Measurements from ENCODE around the gene TCF7L1. TPM values are rescaled to one million over a fixed set of nuclear protein-coding genes. Genes with fewer than 3 reads are reported as not detected.

TCF7L1 gene
- total RNA-seq, 1 donor from 2014 or later: 30.8 TPM

- Mint-ChIP-seq H3K27ac (ENCODE audit: unreplicated experiment) (no peak overlapping the region), H3K36me3 (ENCODE audit: low read depth, unreplicated experiment) (no peaks in the 10 kb centered on the region), H3K4me1 (ENCODE audit: low read depth, unreplicated experiment) (peaks cover 16% of the 10 kb centered on the region), H3K9me3 (ENCODE audit: unreplicated experiment) (peaks cover 3% of the 10 kb centered on the region), H3K4me3 (ENCODE audit: unreplicated experiment) (no peak overlapping the region), H3K27me3 (ENCODE audit: low read depth, unreplicated experiment) (peaks cover 8% of the 10 kb centered on the region)
- Histone ChIP-seq H3K36me3 (ENCODE audit: insufficient read depth, low read length) (no peaks in the 10 kb centered on the region), H3K79me2 (ENCODE audit: insufficient read depth, low read length) (no peaks in the 10 kb centered on the region), H3K4me1 (ENCODE audit: insufficient read depth, low read length) (no peaks in the 10 kb centered on the region), H3K9ac (ENCODE audit: low read length) (no peak overlapping the region), H2AFZ (ENCODE audit: low read depth, low read length) (no peak overlapping the region), H3K27me3 (ENCODE audit: insufficient read depth, low read length) (no peaks in the 10 kb centered on the region), H3K9me3 (ENCODE audit: insufficient read depth, low read depth, low read length) (no peaks in the 10 kb centered on the region), H3K27ac (ENCODE audit: low read depth, low read length) (no peak overlapping the region), H3K4me3 (ENCODE audit: insufficient read depth, low read depth, low read length) (no peak overlapping the region), H3K4me2 (ENCODE audit: low read length) (no peak overlapping the region), H4K20me1 (ENCODE audit: insufficient read depth, low read length) (no peaks in the 10 kb centered on the region)
- DNase-seq (ENCODE audit: low read depth) (no peak), FAIRE-seq (no peak)
- TF ChIP-seq CTCF (IDR thresholded peaks at IDR 0.05; ENCODE audit: insufficient read depth, low read depth, low read length): no peak
- no peak for TF ChIP-seq EZH2 (IDR thresholded peaks at IDR 0.05; ENCODE audit: insufficient read depth, low read length)
Observed at GRCh38 chr2:85112906-85113625, 20.1 kb upstream of the TCF7L1 start.

- H4K20me1 ChIP-seq (ENCODE audit: insufficient read depth, low read length): no peaks in the 10 kb centered on the region
- H3K4me3 Mint-ChIP-seq (ENCODE audit: unreplicated experiment): no peak overlapping the region
- FAIRE-seq (no peak), DNase-seq (ENCODE audit: low read depth) (no peak)
- H3K9me3 ChIP-seq (ENCODE audit: insufficient read depth, low read depth, low read length): no peaks in the 10 kb centered on the region
- peaks cover 3% of the 10 kb centered on the region for H3K9me3 Mint-ChIP-seq (ENCODE audit: unreplicated experiment)
- H3K27me3 ChIP-seq (ENCODE audit: insufficient read depth, low read length): no peaks in the 10 kb centered on the region
- H3K4me3 ChIP-seq (ENCODE audit: insufficient read depth, low read depth, low read length): no peak overlapping the region
- peaks cover 8% of the 10 kb centered on the region for H3K27me3 Mint-ChIP-seq (ENCODE audit: low read depth, unreplicated experiment)
- H3K36me3 ChIP-seq (ENCODE audit: insufficient read depth, low read length): no peaks in the 10 kb centered on the region
- H3K27ac ChIP-seq (ENCODE audit: low read depth, low read length): no peak overlapping the region
- no peaks in the 10 kb centered on the region for H3K4me1 ChIP-seq (ENCODE audit: insufficient read depth, low read length)
- no peak overlapping the region for H2AFZ ChIP-seq (ENCODE audit: low read depth, low read length)
- H3K36me3 Mint-ChIP-seq (ENCODE audit: low read depth, unreplicated experiment): no peaks in the 10 kb centered on the region
- no peak overlapping the region for H3K9ac ChIP-seq (ENCODE audit: low read length)
- H3K27ac Mint-ChIP-seq (ENCODE audit: unreplicated experiment): no peak overlapping the region
- no peaks in the 10 kb centered on the region for H3K79me2 ChIP-seq (ENCODE audit: insufficient read depth, low read length)
- TF ChIP-seq CTCF (IDR thresholded peaks at IDR 0.05; ENCODE audit: insufficient read depth, low read depth, low read length) (no peak), EZH2 (IDR thresholded peaks at IDR 0.05; ENCODE audit: insufficient read depth, low read length) (no peak)
- peaks cover 16% of the 10 kb centered on the region for H3K4me1 Mint-ChIP-seq (ENCODE audit: low read depth, unreplicated experiment)
- H3K4me2 ChIP-seq (ENCODE audit: low read length): no peak overlapping the region
Observed at GRCh38 chr2:85114586-85115330, 18.4 kb upstream of the TCF7L1 start.

- no peak overlapping the region for H3K4me2 ChIP-seq (ENCODE audit: low read length)
- no peak overlapping the region for H3K9ac ChIP-seq (ENCODE audit: low read length)
- DNase-seq (ENCODE audit: low read depth) (no peak), FAIRE-seq (no peak)
- H3K36me3 ChIP-seq (ENCODE audit: insufficient read depth, low read length): no peaks in the 10 kb centered on the region
- H3K9me3 ChIP-seq (ENCODE audit: insufficient read depth, low read depth, low read length): no peaks in the 10 kb centered on the region
- no peak overlapping the region for H3K4me3 ChIP-seq (ENCODE audit: insufficient read depth, low read depth, low read length)
- Mint-ChIP-seq H3K4me3 (ENCODE audit: unreplicated experiment) (no peak overlapping the region), H3K27ac (ENCODE audit: unreplicated experiment) (no peak overlapping the region), H3K9me3 (ENCODE audit: unreplicated experiment) (peaks cover 3% of the 10 kb centered on the region), H3K36me3 (ENCODE audit: low read depth, unreplicated experiment) (no peaks in the 10 kb centered on the region), H3K4me1 (ENCODE audit: low read depth, unreplicated experiment) (peaks cover 16% of the 10 kb centered on the region), H3K27me3 (ENCODE audit: low read depth, unreplicated experiment) (peaks cover 8% of the 10 kb centered on the region)
- H3K27ac ChIP-seq (ENCODE audit: low read depth, low read length): no peak overlapping the region
- no peaks in the 10 kb centered on the region for H3K79me2 ChIP-seq (ENCODE audit: insufficient read depth, low read length)
- no peak overlapping the region for H2AFZ ChIP-seq (ENCODE audit: low read depth, low read length)
- no peaks in the 10 kb centered on the region for H4K20me1 ChIP-seq (ENCODE audit: insufficient read depth, low read length)
- no peak for TF ChIP-seq EZH2 (IDR thresholded peaks at IDR 0.05; ENCODE audit: insufficient read depth, low read length)
- TF ChIP-seq CTCF (IDR thresholded peaks at IDR 0.05; ENCODE audit: insufficient read depth, low read depth, low read length): no peak
- H3K27me3 ChIP-seq (ENCODE audit: insufficient read depth, low read length): no peaks in the 10 kb centered on the region
- H3K4me1 ChIP-seq (ENCODE audit: insufficient read depth, low read length): no peaks in the 10 kb centered on the region
Observed at GRCh38 chr2:85116207-85116606, 17.0 kb upstream of the TCF7L1 start.

All from astrocyte (in vitro differentiated cells and primary cell).